Measurements from ENCODE around the gene CLDN20.

DNA sequence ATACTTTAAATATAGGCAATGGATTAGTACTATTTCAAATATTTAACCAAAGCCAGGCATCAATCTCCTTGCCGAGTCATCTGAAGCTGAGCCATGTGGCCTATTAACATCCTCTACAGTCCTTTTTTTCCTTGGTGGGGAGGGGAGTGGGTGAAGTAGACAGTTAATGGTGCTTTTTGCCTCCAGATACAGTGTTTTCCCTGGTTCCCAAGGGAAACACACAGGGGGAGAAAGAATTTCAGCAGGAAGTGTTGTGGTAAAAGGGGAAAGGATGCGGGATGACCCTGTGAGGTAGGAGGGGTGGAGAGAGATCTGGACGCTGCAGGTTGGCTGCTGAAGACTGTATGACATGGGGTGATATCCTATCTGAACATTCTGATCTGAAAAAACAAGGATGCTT is 9.6 kb downstream of the CLDN20 start:
- TF ChIP-seq YBX1 (IDR thresholded peaks at IDR 0.05) (no peak), POLR2A (IDR thresholded peaks at IDR 0.05; ENCODE audit: low read depth, low read length) (no peak), STAT3 (IDR thresholded peaks at IDR 0.05; ENCODE audit: low read depth, low read length) (no peak)

Data from GM12878 (cell line).